Endometrial microvascular endothelial cells (primary cell): ENCODE measurements around the gene ARHGAP15. TPM values are rescaled to one million over a fixed set of nuclear protein-coding genes. Genes with fewer than 3 reads are reported as not detected.

Source experiments
- in situ Hi-C: cut with HindIII; loops from 2 replicates; pipeline ENCODE4 v1.10.0; 2017; ENCODE audit warnings: low sequenced_read_pairs, low pct_unique_long_range_greater_than_20kb; ENCODE audit errors: inconsistent ontology term
- total RNA-seq: library from RNA; depleted of rRNA; stranded (reverse); fragments of >200 nt; gene quantifications from one replicate; pipeline ENCODE4 v1.2.3, GENCODE V29; 2015; ENCODE audit errors: inconsistent ontology term

The ARHGAP15 gene
- total RNA-seq, 1 donor from 2014 or later = not detected

- in situ Hi-C loops = no loop called here
Observed at GRCh38 chr2:143402451-143402850, 273.2 kb downstream of the ARHGAP15 start.

- in situ Hi-C loops = no loop called here
Observed at GRCh38 chr2:143410082-143410897, 281.1 kb downstream of the ARHGAP15 start.

DNA sequence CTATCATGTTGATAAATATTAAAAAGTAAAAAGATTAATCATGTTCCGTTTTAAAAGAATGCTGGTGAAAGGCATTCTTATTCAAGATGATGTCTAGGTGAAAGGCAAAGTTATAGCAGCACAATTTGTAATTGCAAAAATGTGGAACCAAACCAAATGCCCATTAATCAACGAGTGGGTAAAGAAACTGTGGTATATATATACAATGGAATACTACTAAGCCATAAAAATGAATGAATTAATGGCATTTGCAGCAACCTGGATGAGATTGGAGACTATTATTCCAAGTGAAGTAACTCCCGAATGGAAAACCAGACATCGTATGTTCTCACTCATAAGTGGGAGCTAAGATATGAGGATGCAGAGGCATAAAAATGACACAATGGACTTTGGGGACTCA is 286.4 kb downstream of the ARHGAP15 start:
- in situ Hi-C loops = no loop called here

GRCh38 chr2:143417428-143417827 is 288.2 kb downstream of the ARHGAP15 start:
- in situ Hi-C loops = no loop called here

DNA sequence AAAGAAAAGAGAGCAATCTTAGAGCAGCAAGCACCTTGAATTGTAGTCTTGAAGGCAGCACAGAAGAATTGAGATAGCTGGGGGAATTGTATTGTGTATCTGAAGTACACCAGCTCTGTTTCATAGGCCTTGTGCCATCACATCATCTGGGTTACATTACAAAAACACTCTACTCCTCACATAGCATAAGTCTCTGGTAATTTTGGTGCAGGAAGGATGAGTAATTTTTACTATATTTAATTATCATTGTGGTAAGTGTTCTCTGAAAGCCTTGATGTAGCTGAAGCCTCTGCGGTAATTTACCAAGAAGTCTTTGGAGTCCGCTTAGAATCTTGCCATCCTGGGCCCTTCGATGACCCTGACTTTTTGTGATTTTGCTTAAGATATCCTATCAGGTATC is 291.1 kb downstream of the ARHGAP15 start:
- in situ Hi-C loops = no loop called here

DNA sequence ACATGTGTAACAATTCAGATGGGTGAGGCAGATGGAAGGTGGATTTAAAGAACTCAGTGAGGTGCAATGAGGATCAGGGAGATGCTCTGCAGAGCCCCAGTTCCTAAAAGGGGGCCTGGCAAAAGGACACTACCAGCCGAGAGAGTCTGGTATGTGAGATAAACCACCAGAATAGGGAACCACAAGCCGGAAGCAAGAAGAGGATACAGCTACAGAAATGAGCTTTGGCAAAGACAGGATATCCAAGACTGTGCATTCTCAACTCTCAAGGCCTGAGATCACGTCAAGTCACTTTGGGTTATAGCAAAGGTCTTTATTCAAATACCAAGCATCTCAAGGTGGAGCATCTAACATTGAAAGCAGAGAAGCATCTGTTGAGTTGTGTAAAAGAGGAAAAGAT is 293.5 kb downstream of the ARHGAP15 start:
- in situ Hi-C loops = no loop called here

DNA sequence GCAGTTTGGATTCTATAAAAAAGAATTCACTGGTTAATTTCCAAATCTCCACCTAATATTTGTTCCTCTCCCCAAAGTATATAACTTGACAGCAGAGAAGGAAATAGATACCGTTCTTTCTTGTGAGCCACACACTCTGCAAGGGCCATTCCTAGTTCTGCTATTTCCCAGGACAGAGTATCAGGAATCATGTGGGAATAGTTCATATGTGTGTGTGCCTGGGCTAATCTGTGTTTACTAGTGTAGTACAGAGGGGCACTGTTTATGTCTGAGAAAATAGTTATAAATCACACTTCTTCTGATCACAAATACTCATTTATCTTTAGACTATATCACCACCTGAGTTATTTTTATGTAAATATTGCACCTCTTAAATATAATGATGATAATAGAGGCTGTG is 296.7 kb downstream of the ARHGAP15 start:
- in situ Hi-C loops = no loop called here

DNA sequence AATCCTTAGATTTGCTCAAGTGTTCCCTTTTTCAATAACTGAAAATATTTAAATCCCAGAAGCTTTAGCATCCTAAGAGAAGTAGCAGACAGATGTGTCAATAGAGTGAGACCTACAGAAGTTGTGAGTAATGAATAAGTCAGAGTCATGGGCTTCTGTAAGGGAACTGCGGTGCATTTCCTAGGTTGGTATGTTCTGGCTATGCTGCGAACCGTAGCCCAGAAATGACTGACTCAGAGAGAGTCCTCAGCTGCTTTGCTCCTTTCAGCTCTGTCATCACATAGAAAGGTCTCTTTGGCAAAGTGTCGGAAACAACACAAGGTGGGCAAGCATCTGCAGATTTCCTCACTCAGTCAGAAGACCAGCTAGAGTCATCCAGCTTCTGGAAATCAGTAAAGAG is 297.1 kb downstream of the ARHGAP15 start:
- in situ Hi-C loops = no loop called here

- in situ Hi-C loops = no loop called here
Observed at GRCh38 chr2:143428700-143429099, 299.5 kb downstream of the ARHGAP15 start.

DNA sequence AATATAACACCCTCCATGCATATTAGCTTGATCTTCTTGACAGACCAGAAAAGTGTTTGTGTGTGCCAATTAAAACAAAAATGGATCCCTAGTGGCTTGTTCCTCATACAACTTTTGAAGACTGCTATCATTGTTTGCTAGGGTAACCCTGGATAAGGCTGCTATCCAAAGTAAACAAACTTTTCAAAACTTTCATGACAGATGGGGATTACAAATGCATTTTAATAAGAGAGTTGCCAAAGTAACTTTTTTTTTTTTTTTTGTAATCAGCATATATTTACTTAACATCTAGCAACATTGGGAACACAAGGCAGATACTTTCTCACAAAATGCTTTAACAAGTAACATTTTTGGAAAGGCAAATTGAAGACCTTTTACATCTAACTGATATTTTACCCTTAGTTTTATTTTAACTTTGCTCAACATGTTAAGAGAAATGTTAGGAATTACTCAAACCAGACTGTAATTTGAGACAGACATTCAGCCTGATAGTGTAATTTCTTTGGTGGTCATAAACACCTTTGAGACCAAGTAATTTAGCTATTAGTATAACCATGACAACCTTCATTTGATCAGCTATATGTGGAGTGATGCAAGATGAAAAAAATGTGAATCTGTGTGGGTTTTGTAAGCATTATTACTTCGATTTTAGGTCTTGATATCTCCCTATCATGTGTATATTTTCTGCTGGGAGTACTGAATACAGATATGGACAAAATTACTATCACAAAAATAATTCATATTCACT is 300.9 kb downstream of the ARHGAP15 start:
- in situ Hi-C loops = no loop called here

DNA sequence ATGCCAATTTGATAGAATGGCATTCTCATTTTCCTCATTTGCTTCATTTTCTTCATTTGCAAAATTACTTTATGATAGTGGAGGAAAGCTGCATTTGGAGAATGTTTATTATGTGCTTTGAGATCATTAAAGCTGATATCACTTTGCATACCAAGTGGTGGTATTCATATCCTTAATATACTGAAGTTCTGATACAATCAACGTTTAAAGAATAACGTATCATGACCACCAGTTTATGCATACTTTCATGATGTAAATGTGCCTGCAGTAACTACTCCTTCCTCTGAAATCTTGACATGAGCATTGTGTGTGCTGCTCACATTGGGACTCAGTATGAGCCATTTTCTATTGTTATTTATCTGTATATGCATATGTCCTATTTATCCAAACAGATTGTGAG is 302.1 kb downstream of the ARHGAP15 start:
- in situ Hi-C loops = no loop called here

- in situ Hi-C loops = no loop called here
Observed at GRCh38 chr2:143433251-143433650, 304.0 kb downstream of the ARHGAP15 start.

GRCh38 chr2:143433840-143434239 is 304.6 kb downstream of the ARHGAP15 start:
- in situ Hi-C loops = no loop called here

DNA sequence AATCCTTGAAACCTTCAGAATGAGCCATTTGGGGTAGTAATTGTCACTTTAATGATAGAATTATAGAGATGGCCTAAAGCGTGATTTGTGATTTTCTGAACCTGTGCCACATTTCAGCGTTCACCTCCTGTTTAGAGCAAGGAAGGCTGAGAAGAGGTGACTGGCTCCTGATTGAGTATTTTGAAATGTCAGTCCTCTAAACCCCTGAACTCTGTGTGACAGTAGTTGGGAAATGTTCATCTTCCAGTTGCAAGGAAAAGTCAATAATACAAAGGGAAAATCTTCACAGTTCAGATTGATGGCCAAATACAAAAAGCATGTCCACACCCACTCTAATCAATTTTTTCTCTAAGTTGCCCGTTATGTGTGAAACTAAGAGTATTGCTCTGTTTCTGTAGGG is 305.2 kb downstream of the ARHGAP15 start:
- in situ Hi-C loops = no loop called here

GRCh38 chr2:143435131-143435530 is 305.9 kb downstream of the ARHGAP15 start:
- in situ Hi-C loops = no loop called here

DNA sequence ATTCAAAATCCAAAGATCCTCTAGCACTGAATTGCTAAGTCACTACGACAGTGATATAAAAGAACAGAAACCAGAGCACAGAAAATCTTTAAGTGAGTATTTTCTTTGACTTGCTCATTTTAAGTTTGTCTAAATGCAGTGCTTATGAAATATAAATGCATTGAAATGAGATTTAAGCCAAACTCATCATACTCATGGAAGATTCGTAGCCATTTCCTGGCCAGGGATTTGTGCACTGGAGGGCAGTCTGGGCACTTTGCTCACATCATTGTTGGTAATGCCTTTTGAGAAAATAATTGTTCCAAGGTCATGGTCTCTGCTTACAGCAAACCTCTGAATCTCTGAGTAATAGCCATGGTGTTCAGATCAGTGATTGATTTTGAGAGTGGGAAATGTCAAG is 307.7 kb downstream of the ARHGAP15 start:
- in situ Hi-C loops = no loop called here

DNA sequence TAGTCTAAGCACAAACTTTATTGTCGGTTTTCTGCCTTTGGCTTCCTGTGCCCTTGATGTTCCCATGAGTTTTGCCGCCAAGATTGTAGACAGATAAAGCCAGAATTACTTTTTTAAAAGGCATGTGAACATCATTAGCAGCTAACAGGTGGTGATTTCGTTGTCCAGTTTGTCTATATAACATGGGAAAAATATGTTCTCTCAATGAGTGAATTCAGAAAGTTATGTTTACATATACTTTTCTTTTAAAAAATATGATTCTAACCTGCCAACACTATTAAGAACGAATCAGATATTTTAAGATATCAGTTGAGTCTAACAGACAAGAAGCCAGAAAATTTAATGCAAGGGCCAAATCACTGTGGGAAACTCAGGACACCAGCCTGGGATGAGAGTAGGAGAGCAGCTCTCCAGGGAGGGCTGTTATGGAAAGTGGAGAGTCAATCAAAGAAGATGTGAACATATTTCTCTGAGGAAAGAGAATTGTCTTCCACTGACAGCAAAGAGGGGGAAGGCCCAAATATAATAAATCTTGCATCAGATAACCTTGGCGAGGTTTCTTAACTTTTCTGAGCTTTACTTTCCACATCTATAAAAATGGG is 311.3 kb downstream of the ARHGAP15 start:
- in situ Hi-C loops = no loop called here

GRCh38 chr2:143442193-143442592 is 313.0 kb downstream of the ARHGAP15 start:
- in situ Hi-C loops = no loop called here

DNA sequence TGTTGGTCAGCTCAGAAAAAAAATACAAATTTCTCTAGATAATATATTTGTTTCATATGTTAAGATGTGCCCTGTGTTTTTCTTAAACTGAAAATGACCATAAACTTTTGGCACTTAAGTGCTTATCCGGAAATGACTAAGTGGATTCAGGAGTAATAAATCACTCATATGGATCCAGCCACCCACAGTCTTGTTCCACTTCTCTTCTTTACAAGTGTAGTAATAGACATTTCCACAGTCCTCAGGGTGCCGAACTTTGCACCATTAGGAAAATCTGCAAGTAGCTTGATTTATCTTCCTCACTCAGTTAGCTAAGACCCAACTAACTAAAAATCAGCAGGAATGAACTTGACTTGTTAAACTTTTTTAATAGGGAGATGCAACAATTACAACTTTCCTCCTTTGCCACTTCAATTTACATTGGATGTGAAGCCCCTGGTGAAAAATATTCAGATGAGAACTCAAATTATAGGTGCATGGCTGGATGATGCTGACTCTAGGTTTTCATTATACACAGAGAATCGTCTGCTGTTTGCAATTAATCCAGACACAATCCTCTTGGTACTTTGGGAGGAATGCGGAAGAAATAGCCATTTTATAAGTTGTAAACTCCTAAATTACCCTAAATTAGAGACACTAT is 322.5 kb downstream of the ARHGAP15 start:
- in situ Hi-C loops = no loop called here
